Measurements from ENCODE around the gene OR51M1.
"Not testable (repeated sequence)": the region's sequence is repeated elsewhere in the genome, so short reads cannot be mapped to it uniquely, and the experiment has no call there.

The OR51M1 gene

GRCh38 chr11:5383576-5383975, at the start of gene OR51M1:
Gene OR51M1 (plus strand): TSS chr11:5383812. CDS start chr11:5389399, 5,587 bp downstream.
- TF ChIP-seq CTCF (IDR thresholded peaks at IDR 0.05), result no peak
- no peaks in the 10 kb centered on the region for H3K27me3 ChIP-seq

GRCh38 chr11:5335170-5335569, 48.4 kb upstream of the OR51M1 start:
- DNase-seq, result no peak
- intact Hi-C loops (cut with DNase I; ENCODE audit: low total_unique reads), result no loop called here
- H3K4me1 ChIP-seq, result no peaks in the 10 kb centered on the region
- H3K4me3 ChIP-seq, result no peak overlapping the region
- H3K27me3 ChIP-seq, result no peaks in the 10 kb centered on the region
- H3K36me3 ChIP-seq, result no peaks in the 10 kb centered on the region
- no peak for TF ChIP-seq CTCF (IDR thresholded peaks at IDR 0.05)
- H3K27ac ChIP-seq, result no peak overlapping the region
- no peaks in the 10 kb centered on the region for H3K9me3 ChIP-seq

More at GRCh38 chr11:5383576-5383975, at the start of gene OR51M1:
- Histone ChIP-seq H3K27ac (no peak within 1 kb of the TSS), H3K9me3 (no peaks in the 10 kb centered on the region), H3K4me3 (no peak within 1 kb of the TSS), H3K4me1 (no peaks in the 10 kb centered on the region), H3K36me3 (no peaks in the 10 kb centered on the region)
- no peak for DNase-seq
- intact Hi-C loops (cut with DNase I; ENCODE audit: low total_unique reads), result no loop called here

- Histone ChIP-seq H3K4me1 (no peaks in the 10 kb centered on the region), H3K27me3 (no peaks in the 10 kb centered on the region), H3K36me3 (no peaks in the 10 kb centered on the region), H3K4me3 (no peak overlapping the region), H3K27ac (no peak overlapping the region), H3K9me3 (no peaks in the 10 kb centered on the region)
- TF ChIP-seq CTCF (IDR thresholded peaks at IDR 0.05), result no peak
- intact Hi-C loops (cut with DNase I; ENCODE audit: low total_unique reads), result no loop called here
- no peak for DNase-seq
These were observed 47.3 kb upstream of the OR51M1 start for GRCh38 chr11:5336331-5336730.

GRCh38 chr11:5337253-5337652, 46.4 kb upstream of the OR51M1 start:
- intact Hi-C loops (cut with DNase I; ENCODE audit: low total_unique reads); H3K9me3 ChIP-seq; H3K27ac ChIP-seq: not testable (repeated sequence)

GRCh38 chr11:5339771-5340322, 43.8 kb upstream of the OR51M1 start:
- H3K27ac ChIP-seq, result no peak overlapping the region
- intact Hi-C loops (cut with DNase I; ENCODE audit: low total_unique reads), result no loop called here
- H3K27me3 ChIP-seq, result no peaks in the 10 kb centered on the region
- no peaks in the 10 kb centered on the region for H3K36me3 ChIP-seq
- H3K4me1 ChIP-seq, result no peaks in the 10 kb centered on the region
- DNase-seq, result no peak
- no peak overlapping the region for H3K4me3 ChIP-seq
- no peak for TF ChIP-seq CTCF (IDR thresholded peaks at IDR 0.05)
- H3K9me3 ChIP-seq, result no peaks in the 10 kb centered on the region

More at GRCh38 chr11:5337253-5337652, 46.4 kb upstream of the OR51M1 start:
- H3K4me1 ChIP-seq, H3K36me3 ChIP-seq, H3K27me3 ChIP-seq, H3K4me3 ChIP-seq, DNase-seq: not testable (repeated sequence)

GRCh38 chr11:5343474-5344335, 39.9 kb upstream of the OR51M1 start, which contains the start of gene OR51B5:
Gene OR51B5 (minus strand): TSS chr11:5343524. CDS start chr11:5343524, 0 bp downstream.
- TF ChIP-seq CTCF (IDR thresholded peaks at IDR 0.05), result no peak
- Histone ChIP-seq H3K4me1 (no peaks in the 10 kb centered on the region), H3K27ac (no peak within 1 kb of the TSS), H3K36me3 (no peaks in the 10 kb centered on the region), H3K4me3 (no peak within 1 kb of the TSS), H3K9me3 (no peaks in the 10 kb centered on the region), H3K27me3 (no peaks in the 10 kb centered on the region)
- no peak for DNase-seq
- intact Hi-C loops (cut with DNase I; ENCODE audit: low total_unique reads), result no loop called here
